Measurements from ENCODE around the gene ASIC4.

DNA sequence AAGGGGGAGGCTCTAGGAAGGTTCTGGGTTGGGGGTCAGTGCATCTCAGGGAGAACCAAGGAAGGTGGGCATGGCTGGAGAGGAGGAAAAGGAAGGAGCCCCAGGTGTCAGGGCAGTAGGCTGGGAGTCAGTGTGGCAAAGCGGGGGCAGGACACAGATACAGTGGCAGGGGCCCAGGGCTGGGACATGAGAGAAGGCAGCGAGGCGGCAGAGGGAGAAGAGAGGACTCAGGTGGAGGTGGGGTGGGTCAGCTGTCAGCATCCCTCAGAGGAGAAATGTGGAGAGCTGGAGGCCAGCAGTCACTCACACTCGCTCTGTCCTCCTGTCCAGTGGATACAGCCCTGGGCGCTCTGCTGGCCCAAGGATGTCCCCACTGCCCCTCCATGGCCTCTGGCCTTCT lies 21.2 kb upstream of the ASIC4 start:
- TF ChIP-seq, protein P1, sequence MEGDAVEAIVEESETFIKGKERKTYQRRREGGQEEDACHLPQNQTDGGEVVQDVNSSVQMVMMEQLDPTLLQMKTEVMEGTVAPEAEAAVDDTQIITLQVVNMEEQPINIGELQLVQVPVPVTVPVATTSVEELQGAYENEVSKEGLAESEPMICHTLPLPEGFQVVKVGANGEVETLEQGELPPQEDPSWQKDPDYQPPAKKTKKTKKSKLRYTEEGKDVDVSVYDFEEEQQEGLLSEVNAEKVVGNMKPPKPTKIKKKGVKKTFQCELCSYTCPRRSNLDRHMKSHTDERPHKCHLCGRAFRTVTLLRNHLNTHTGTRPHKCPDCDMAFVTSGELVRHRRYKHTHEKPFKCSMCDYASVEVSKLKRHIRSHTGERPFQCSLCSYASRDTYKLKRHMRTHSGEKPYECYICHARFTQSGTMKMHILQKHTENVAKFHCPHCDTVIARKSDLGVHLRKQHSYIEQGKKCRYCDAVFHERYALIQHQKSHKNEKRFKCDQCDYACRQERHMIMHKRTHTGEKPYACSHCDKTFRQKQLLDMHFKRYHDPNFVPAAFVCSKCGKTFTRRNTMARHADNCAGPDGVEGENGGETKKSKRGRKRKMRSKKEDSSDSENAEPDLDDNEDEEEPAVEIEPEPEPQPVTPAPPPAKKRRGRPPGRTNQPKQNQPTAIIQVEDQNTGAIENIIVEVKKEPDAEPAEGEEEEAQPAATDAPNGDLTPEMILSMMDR (conservative IDR thresholded peaks at IDR 0.05; ENCODE audit: low read depth, low read length), result no peak
- TF ChIP-seq MXI1 (IDR thresholded peaks at IDR 0.05; ENCODE audit: borderline replicate concordance, low read depth, low read length) (no peak), NFE2L2 (IDR thresholded peaks at IDR 0.05; ENCODE audit: low read depth, low read length) (no peak), MAZ (IDR thresholded peaks at IDR 0.05; ENCODE audit: borderline replicate concordance, low read depth, low read length) (no peak), BHLHE40 (IDR thresholded peaks at IDR 0.05; ENCODE audit: low read depth, low read length) (no peak), RAD21 (IDR thresholded peaks at IDR 0.05; ENCODE audit: low read length) (no peak), CEBPB (IDR thresholded peaks at IDR 0.05; ENCODE audit: low read depth, low read length) (no peak)
